Mesendoderm (in vitro differentiated cells): ENCODE data around the gene PDE1A.
A peak's percentile ranks its signal among the peaks of the same experiment; 100 is the strongest.

Source experiments
- DNase-seq: peaks from one replicate; pipeline ENCODE4 v3.0.0; 2013
- H2AK5ac ChIP-seq: 2 replicates; pipeline ENCODE4 v1.6.1; 2013; ENCODE audit warnings: low read length, inconsistent platforms
- H2BK120ac ChIP-seq: 2 replicates; pipeline ENCODE4 v1.6.1; 2013; ENCODE audit warnings: low read depth, mild to moderate bottlenecking, low read length, moderate library complexity, mixed read lengths
- H2BK15ac ChIP-seq: replicated peaks from 2 replicates; pipeline ENCODE4 v1.6.1; 2013; ENCODE audit warnings: low read depth, mild to moderate bottlenecking, moderate library complexity
- H2BK5ac ChIP-seq: 2 replicates; pipeline ENCODE4 v1.6.1; 2013; ENCODE audit warnings: low read length, inconsistent platforms
- H3K18ac ChIP-seq: 2 replicates; pipeline ENCODE4 v1.6.1; 2013; ENCODE audit warnings: mild to moderate bottlenecking, low read length, mixed read lengths
- H3K23ac ChIP-seq: one replicate; pipeline ENCODE4 v1.6.1; 2013; ENCODE audit warnings: low read length
- H3K27ac ChIP-seq: 2 replicates; pipeline ENCODE4 v1.5.1; 2013; ENCODE audit warnings: low read depth, mild to moderate bottlenecking, inconsistent platforms, low read length, moderate library complexity
- H3K27me3 ChIP-seq: 2 replicates; pipeline ENCODE4 v1.6.1; 2013; ENCODE audit warnings: low read length, control low read depth, mild to moderate bottlenecking, inconsistent platforms; ENCODE audit not compliant: insufficient read depth, poor library complexity
- H3K36me3 ChIP-seq: 2 replicates; pipeline ENCODE4 v1.6.1; 2013; ENCODE audit warnings: low read length, inconsistent platforms; ENCODE audit not compliant: control insufficient read depth, insufficient read depth
- H3K4ac ChIP-seq: one replicate; pipeline ENCODE4 v1.6.1; 2013; ENCODE audit warnings: low read depth, mild to moderate bottlenecking, low read length, moderate library complexity
- H3K4me1 ChIP-seq: 2 replicates; pipeline ENCODE4 v1.6.1; 2013; ENCODE audit warnings: low read depth, low read length, inconsistent platforms; ENCODE audit not compliant: control insufficient read depth
- H3K4me2 ChIP-seq: 2 replicates; pipeline ENCODE4 v1.6.1; 2013; ENCODE audit warnings: low read length
- H3K4me3 ChIP-seq: 2 replicates; pipeline ENCODE4 v1.5.1; 2013; ENCODE audit warnings: mild to moderate bottlenecking, low read length
- H3K56ac ChIP-seq: one replicate; pipeline ENCODE4 v1.6.1; 2013; ENCODE audit warnings: low read length
- H3K79me1 ChIP-seq: 2 replicates; pipeline ENCODE4 v1.6.1; 2013; ENCODE audit warnings: low read length, inconsistent platforms
- H3K79me2 ChIP-seq: 2 replicates; pipeline ENCODE4 v1.6.1; 2013; ENCODE audit warnings: mild to moderate bottlenecking, low read length; ENCODE audit not compliant: control insufficient read depth, insufficient read depth
- H3K9ac ChIP-seq: 2 replicates; pipeline ENCODE4 v1.6.1; 2013; ENCODE audit warnings: low read length, inconsistent platforms
- H4K5ac ChIP-seq: one replicate; pipeline ENCODE4 v1.6.1; 2013; ENCODE audit warnings: low read length
- H4K8ac ChIP-seq: one replicate; pipeline ENCODE4 v1.6.1; 2013; ENCODE audit warnings: low read depth, mild to moderate bottlenecking, control low read depth, low read length, moderate library complexity
- WGBS: extraction: QIAGEN DNeasy Blood & Tissue Kit; methylation state at CpG from one replicate; pipeline ENCODE4 v1.1.7; 2013; ENCODE audit warnings: low lambda C conversion rate, missing lambda C conversion rate; ENCODE audit not compliant: insufficient coverage; ENCODE audit errors: extremely low coverage; 5-methylcytosine and 5-hydroxymethylcytosine counted together

The PDE1A gene

GRCh38 chr2:182372661-182373060 is 54.2 kb downstream of the PDE1A start:
- Histone ChIP-seq H2AK5ac (no peak overlapping the region), H3K79me1 (no peaks in the 10 kb centered on the region), H3K27me3 (no peaks in the 10 kb centered on the region), H3K18ac (no peak overlapping the region), H4K8ac (no peak overlapping the region), H3K9ac (no peak overlapping the region), H3K23ac (no peak overlapping the region), H2BK15ac (no peak overlapping the region), H3K36me3 (no peaks in the 10 kb centered on the region), H3K4ac (no peak overlapping the region), H3K27ac (no peak overlapping the region), H2BK5ac (no peak overlapping the region), H4K5ac (no peak overlapping the region), H3K56ac (no peak overlapping the region), H3K4me3 (no peak overlapping the region), H2BK120ac (no peak overlapping the region), H3K4me2 (no peak overlapping the region), H3K4me1 (no peaks in the 10 kb centered on the region), H3K79me2 (no peaks in the 10 kb centered on the region)
- peak; percentile 40 for DNase-seq
- WGBS = no CpG with 5 or more reads among the region's 2 CpGs

GRCh38 chr2:182368996-182369395 is 57.8 kb downstream of the PDE1A start:
- Histone ChIP-seq H2BK5ac (no peak overlapping the region), H3K79me1 (no peaks in the 10 kb centered on the region), H3K27me3 (no peaks in the 10 kb centered on the region), H3K4ac (no peak overlapping the region), H3K79me2 (no peaks in the 10 kb centered on the region), H3K9ac (no peak overlapping the region), H3K56ac (no peak overlapping the region), H3K18ac (no peak overlapping the region), H3K4me3 (no peak overlapping the region), H3K4me2 (no peak overlapping the region), H4K8ac (no peak overlapping the region), H2BK120ac (no peak overlapping the region), H4K5ac (no peak overlapping the region), H3K36me3 (no peaks in the 10 kb centered on the region), H2BK15ac (no peak overlapping the region), H2AK5ac (no peak overlapping the region), H3K23ac (no peak overlapping the region), H3K4me1 (no peaks in the 10 kb centered on the region), H3K27ac (no peak overlapping the region)
- WGBS = no CpG with 5 or more reads among the region's 3 CpGs
- DNase-seq = no peak

GRCh38 chr2:182368446-182368845 is 58.4 kb downstream of the PDE1A start:
- Histone ChIP-seq H2BK5ac (no peak overlapping the region), H3K56ac (no peak overlapping the region), H3K9ac (no peak overlapping the region), H3K4me3 (no peak overlapping the region), H3K4me1 (no peaks in the 10 kb centered on the region), H3K18ac (no peak overlapping the region), H2BK120ac (no peak overlapping the region), H3K4me2 (no peak overlapping the region), H3K79me1 (no peaks in the 10 kb centered on the region), H3K23ac (no peak overlapping the region), H3K27me3 (no peaks in the 10 kb centered on the region), H2AK5ac (no peak overlapping the region), H3K79me2 (no peaks in the 10 kb centered on the region), H2BK15ac (no peak overlapping the region), H3K4ac (no peak overlapping the region), H3K27ac (no peak overlapping the region), H4K5ac (no peak overlapping the region), H4K8ac (no peak overlapping the region), H3K36me3 (no peaks in the 10 kb centered on the region)
- DNase-seq = no peak

GRCh38 chr2:182367401-182367800 is 59.4 kb downstream of the PDE1A start:
- Histone ChIP-seq H3K4me1 (no peaks in the 10 kb centered on the region), H3K23ac (no peak overlapping the region), H3K27ac (no peak overlapping the region), H3K18ac (no peak overlapping the region), H3K56ac (no peak overlapping the region), H3K4ac (no peak overlapping the region), H2BK120ac (no peak overlapping the region), H4K5ac (no peak overlapping the region), H2BK5ac (no peak overlapping the region), H3K79me2 (no peaks in the 10 kb centered on the region), H3K27me3 (no peaks in the 10 kb centered on the region), H3K4me2 (no peak overlapping the region), H2BK15ac (no peak overlapping the region), H3K9ac (no peak overlapping the region), H2AK5ac (no peak overlapping the region), H3K36me3 (no peaks in the 10 kb centered on the region), H3K4me3 (no peak overlapping the region), H3K79me1 (no peaks in the 10 kb centered on the region), H4K8ac (no peak overlapping the region)
- no CpG with 5 or more reads among the region's 2 CpGs for WGBS
- DNase-seq = no peak

- no peak overlapping the region for H3K4me2 ChIP-seq
- H3K56ac ChIP-seq = no peak overlapping the region
- no CpG with 5 or more reads among the region's 4 CpGs for WGBS
- no peaks in the 10 kb centered on the region for H3K79me2 ChIP-seq
- DNase-seq = no peak
- H3K4ac ChIP-seq = no peak overlapping the region
- no peak overlapping the region for H3K9ac ChIP-seq
- no peak overlapping the region for H3K27ac ChIP-seq
- H4K8ac ChIP-seq = no peak overlapping the region
- no peak overlapping the region for H3K23ac ChIP-seq
- no peaks in the 10 kb centered on the region for H3K27me3 ChIP-seq
- no peak overlapping the region for H3K18ac ChIP-seq
- H3K79me1 ChIP-seq = no peaks in the 10 kb centered on the region
- no peak overlapping the region for H2BK15ac ChIP-seq
- no peak overlapping the region for H2BK5ac ChIP-seq
- no peak overlapping the region for H4K5ac ChIP-seq
- no peak overlapping the region for H3K4me3 ChIP-seq
- no peak overlapping the region for H2BK120ac ChIP-seq
- no peaks in the 10 kb centered on the region for H3K4me1 ChIP-seq
- H3K36me3 ChIP-seq = no peaks in the 10 kb centered on the region
- H2AK5ac ChIP-seq = no peak overlapping the region
Measured at GRCh38 chr2:182366628-182367027, 60.2 kb downstream of the PDE1A start.

GRCh38 chr2:182365855-182366254 is 61.0 kb downstream of the PDE1A start:
- no peak overlapping the region for H2BK120ac ChIP-seq
- WGBS = no CpG with 5 or more reads among the region's 3 CpGs
- no peaks in the 10 kb centered on the region for H3K4me1 ChIP-seq
- H3K27me3 ChIP-seq = no peaks in the 10 kb centered on the region
- no peak overlapping the region for H3K9ac ChIP-seq
- H4K5ac ChIP-seq = no peak overlapping the region
- no peak overlapping the region for H2BK5ac ChIP-seq
- H3K56ac ChIP-seq = no peak overlapping the region
- no peaks in the 10 kb centered on the region for H3K79me2 ChIP-seq
- DNase-seq = no peak
- H3K4me2 ChIP-seq = no peak overlapping the region
- H3K18ac ChIP-seq = no peak overlapping the region
- H3K27ac ChIP-seq = no peak overlapping the region
- H2BK15ac ChIP-seq = no peak overlapping the region
- H3K79me1 ChIP-seq = no peaks in the 10 kb centered on the region
- no peak overlapping the region for H4K8ac ChIP-seq
- no peak overlapping the region for H2AK5ac ChIP-seq
- no peaks in the 10 kb centered on the region for H3K36me3 ChIP-seq
- H3K4ac ChIP-seq = no peak overlapping the region
- no peak overlapping the region for H3K4me3 ChIP-seq
- no peak overlapping the region for H3K23ac ChIP-seq
